GM19239 (cell line): Measurements from ENCODE around the gene CKAP2L.

Experiments
- DNase-seq: peaks from one replicate; pipeline ENCODE4 v3.0.0; 2011; ENCODE audit warnings: low spot score; ENCODE audit not compliant: insufficient read length
- FAIRE-seq: peaks from 2 replicates; lab custom pipeline; 2011; peaks lifted over from hg19 to GRCh38; lab: Jason Lieb, UNC

The CKAP2L gene

GRCh38 chr2:112764071-112765044, at the start of gene CKAP2L:
Gene CKAP2L, minus strand, starts transcription at chr2:112764609. Its CDS starts 11 bp downstream, at chr2:112764598.
- peak; percentile 92 for FAIRE-seq
- peak; percentile 89 for DNase-seq

- FAIRE-seq: no peak
Measured at GRCh38 chr2:112813280-112813966, 49.0 kb upstream of the CKAP2L start.

GRCh38 chr2:112812318-112813267, 48.2 kb upstream of the CKAP2L start:
- FAIRE-seq: no peak
- no peak for DNase-seq

More at GRCh38 chr2:112813280-112813966, 49.0 kb upstream of the CKAP2L start:
- no peak for DNase-seq

- DNase-seq (no peak), FAIRE-seq (peak; percentile 40)
Measured at GRCh38 chr2:112811841-112812306, 47.5 kb upstream of the CKAP2L start.

- FAIRE-seq: no peak
- DNase-seq: no peak
Measured at GRCh38 chr2:112811276-112811831, 46.9 kb upstream of the CKAP2L start.

- no peak for DNase-seq
- FAIRE-seq: no peak
Measured at GRCh38 chr2:112809112-112809511, 44.7 kb upstream of the CKAP2L start.

- FAIRE-seq (no peak), DNase-seq (no peak)
Measured at GRCh38 chr2:112807233-112807807, 42.9 kb upstream of the CKAP2L start.

- no peak for FAIRE-seq
- DNase-seq: no peak
Measured at GRCh38 chr2:112805542-112805941, 41.1 kb upstream of the CKAP2L start.

GRCh38 chr2:112803691-112804521, 39.5 kb upstream of the CKAP2L start:
- DNase-seq: no peak
- FAIRE-seq: no peak

GRCh38 chr2:112800881-112801583, 36.6 kb upstream of the CKAP2L start:
- DNase-seq (no peak), FAIRE-seq (no peak)

GRCh38 chr2:112798979-112799975, 34.9 kb upstream of the CKAP2L start:
- FAIRE-seq: no peak
- no peak for DNase-seq

- DNase-seq (no peak), FAIRE-seq (no peak)
Measured at GRCh38 chr2:112796486-112796885, 32.1 kb upstream of the CKAP2L start.

- DNase-seq (no peak), FAIRE-seq (peak; percentile 51)
Measured at GRCh38 chr2:112795774-112796173, 31.4 kb upstream of the CKAP2L start.

GRCh38 chr2:112794841-112795240, 30.4 kb upstream of the CKAP2L start:
- no peak for FAIRE-seq
- DNase-seq: no peak

GRCh38 chr2:112794131-112794733, 29.8 kb upstream of the CKAP2L start:
- DNase-seq: no peak
- peak; percentile 14 for FAIRE-seq

- FAIRE-seq: no peak
- DNase-seq: no peak
Measured at GRCh38 chr2:112793449-112793978, 29.1 kb upstream of the CKAP2L start.
